IMR-90 (cell line): ENCODE data around the gene MYH13. TPM values are rescaled to one million over a fixed set of nuclear protein-coding genes. Genes with fewer than 3 reads are reported as not detected.

Experiments
- ATAC-seq: fragments of 200-7000 bp; cut with Tn5 transposase; 2 replicates; pipeline ENCODE4 v1.9.1; 2020; ENCODE audit warnings: low read depth, mild to moderate bottlenecking, moderate library complexity
- BruUV-seq: library from RNA; stranded (reverse); fragments of 400-500 nt; replicated peaks from 2 replicates; lab custom pipeline; 2021; lab: Mats Ljungman, UMichigan
- CTCF ChIA-PET: fragments of 300-600 bp; formaldehyde crosslinking; extraction: SDS; loops from one replicate; lab custom pipeline; 2021; ENCODE audit warnings: antibody characterized with exemption; lab: Yijun Ruan, JAX
- POLR2A ChIA-PET: fragments of 300-600 bp; sonication (Branson Sonifier 250); formaldehyde crosslinking; loops from one replicate; lab custom pipeline; 2022; ENCODE audit warnings: antibody characterized with exemption; ENCODE audit not compliant: unreplicated experiment; lab: Charles Lee
- DNase-seq: peaks from one replicate; pipeline ENCODE4 v3.0.0; 2013
- H2AFZ ChIP-seq: replicated peaks from 2 replicates; pipeline ENCODE3; 2013; ENCODE audit warnings: low read length, mild to moderate bottlenecking; ENCODE audit not compliant: poor library complexity
- H2AK5ac ChIP-seq: 2 replicates; pipeline ENCODE4 v1.6.1; 2013; ENCODE audit warnings: low read depth, low read length, inconsistent platforms
- H2AK9ac ChIP-seq: replicated peaks from 2 replicates; pipeline ENCODE3; 2013; ENCODE audit warnings: mild to moderate bottlenecking, low read depth, low read length, moderate library complexity; ENCODE audit not compliant: poor library complexity
- H2BK120ac ChIP-seq: 2 replicates; pipeline ENCODE4 v1.6.1; 2013; ENCODE audit warnings: low read depth, low read length, inconsistent platforms
- H2BK15ac ChIP-seq: 3 replicates; pipeline ENCODE4 v1.6.1; 2013; ENCODE audit warnings: low read depth, low read length, inconsistent platforms
- H2BK20ac ChIP-seq: 2 replicates; pipeline ENCODE4 v1.6.1; 2013; ENCODE audit warnings: low read depth, mild to moderate bottlenecking, inconsistent platforms, low read length, moderate library complexity
- H2BK5ac ChIP-seq: 2 replicates; pipeline ENCODE4 v1.6.1; 2013; ENCODE audit warnings: mild to moderate bottlenecking, low read depth, low read length, inconsistent platforms; ENCODE audit not compliant: poor library complexity, severe bottlenecking
- H3K14ac ChIP-seq: replicated peaks from 2 replicates; pipeline ENCODE4 v1.6.1; 2013; ENCODE audit warnings: low read depth, low read length, inconsistent platforms
- H3K18ac ChIP-seq: 2 replicates; pipeline ENCODE4 v1.6.1; 2013; ENCODE audit warnings: low read depth, low read length, control low read depth
- H3K23ac ChIP-seq: 2 replicates; pipeline ENCODE4 v1.6.1; 2013; ENCODE audit warnings: low read depth, low read length, inconsistent platforms
- H3K27ac ChIP-seq: 2 replicates; pipeline ENCODE4 v1.5.1; 2013; ENCODE audit warnings: mild to moderate bottlenecking, control low read depth, low read length; ENCODE audit not compliant: insufficient read depth
- H3K27me3 ChIP-seq: 2 replicates; pipeline ENCODE4 v1.6.1; 2013; ENCODE audit warnings: low read length; ENCODE audit not compliant: control insufficient read depth, insufficient read depth
- H3K36me3 ChIP-seq: 2 replicates; pipeline ENCODE4 v1.6.1; 2013; ENCODE audit warnings: low read length, mixed read lengths; ENCODE audit not compliant: control insufficient read depth, insufficient read depth
- H3K4ac ChIP-seq: 2 replicates; pipeline ENCODE4 v1.6.1; 2013; ENCODE audit warnings: low read depth, low read length, inconsistent platforms
- H3K4me1 ChIP-seq: 2 replicates; pipeline ENCODE4 v1.6.1; 2013; ENCODE audit warnings: low read length, mixed read lengths; ENCODE audit not compliant: control insufficient read depth, insufficient read depth
- H3K4me2 ChIP-seq: 2 replicates; pipeline ENCODE4 v1.6.1; 2013; ENCODE audit warnings: low read depth, mild to moderate bottlenecking, control low read depth, low read length, moderate library complexity
- H3K4me3 ChIP-seq: 2 replicates; pipeline ENCODE4 v1.5.1; 2013; ENCODE audit warnings: low read depth, mild to moderate bottlenecking, control low read depth, low read length, moderate library complexity; ENCODE audit not compliant: insufficient read depth
- H3K56ac ChIP-seq: 2 replicates; pipeline ENCODE4 v1.6.1; 2013; ENCODE audit warnings: low read length, inconsistent platforms; ENCODE audit not compliant: insufficient read depth; ENCODE audit errors: extremely low read depth
- H3K79me1 ChIP-seq, 2 experiments: 2 replicates each; pipeline ENCODE4 v1.6.1; 2013; ENCODE audit warnings: low read length in 2 of 2, inconsistent platforms in 1 of 2, low read depth in 1 of 2
- H3K9ac ChIP-seq: 2 replicates; pipeline ENCODE4 v1.6.1; 2013; ENCODE audit warnings: low read depth, low read length, control low read depth
- H3K9me1 ChIP-seq: 2 replicates; pipeline ENCODE4 v1.6.1; 2013; ENCODE audit warnings: low read length, inconsistent platforms; ENCODE audit not compliant: insufficient read depth
- H3K9me3 ChIP-seq: 2 replicates; pipeline ENCODE4 v1.6.1; 2013; ENCODE audit warnings: low read length; ENCODE audit not compliant: control insufficient read depth, insufficient read depth
- H4K20me1 ChIP-seq: 2 replicates; pipeline ENCODE4 v1.6.1; 2013; ENCODE audit warnings: low read length, inconsistent platforms; ENCODE audit not compliant: insufficient read depth
- H4K5ac ChIP-seq: 2 replicates; pipeline ENCODE4 v1.6.1; 2013; ENCODE audit warnings: mild to moderate bottlenecking, low read depth, low read length, control low read depth
- H4K8ac ChIP-seq, 2 experiments: 2 replicates each; pipeline ENCODE4 v1.6.1; 2013; ENCODE audit warnings: low read depth in 2 of 2, low read length in 2 of 2, control low read depth in 1 of 2, inconsistent platforms in 1 of 2
- H4K91ac ChIP-seq: 2 replicates; pipeline ENCODE4 v1.6.1; 2013; ENCODE audit warnings: low read depth, low read length, inconsistent platforms; ENCODE audit not compliant: insufficient read depth
- CTCF ChIP-seq: conservative IDR thresholded peaks from 2 replicates; pipeline ENCODE4 v1.5.1; 2012; ENCODE audit warnings: mild to moderate bottlenecking, low read depth, low read length, improper control_type of control experiment
- ELK1 ChIP-seq: fragments of 150-350 bp; IDR thresholded peaks from 2 replicates; pipeline ENCODE4 v1.6.1; 2016; ENCODE audit warnings: low read depth, mild to moderate bottlenecking, low read length, moderate library complexity, borderline replicate concordance
- MAFK ChIP-seq: IDR thresholded peaks from 2 replicates; pipeline ENCODE4 v1.6.1; 2012; ENCODE audit warnings: low read depth, low read length, improper control_type of control experiment
- NFE2L2 ChIP-seq: fragments of 150-350 bp; IDR thresholded peaks from 2 replicates; pipeline ENCODE4 v1.6.1; 2016; ENCODE audit warnings: low read depth, mild to moderate bottlenecking, low read length
- WGBS, 2 experiments: methylation state at CpG; one replicate each; pipeline versions ENCODE4 v1.1.5 to v1.1.7; 2013; ENCODE audit warnings: missing lambda C conversion rate in 2 of 2; ENCODE audit not compliant: insufficient read length in 1 of 2; ENCODE audit errors: extremely low coverage in 2 of 2; 5-methylcytosine and 5-hydroxymethylcytosine counted together
- dilution Hi-C: fragments of 300-500 bp; cut with HindIII; formaldehyde crosslinking; loops from one replicate; pipeline ENCODE4 v1.14.3; 2018; ENCODE audit warnings: low sequenced_read_pairs; ENCODE audit not compliant: unreplicated experiment
- in situ Hi-C: fragments of 300-500 bp; cut with MboI; formaldehyde crosslinking; loops from 3 replicates; pipeline ENCODE4 v1.14.3; 2019; ENCODE audit warnings: low sequenced_read_pairs, inconsistent platforms, mixed read lengths
- intact Hi-C: fragments of 100-400 bp; cut with micrococcal nuclease; formaldehyde crosslinking; loops from 2 replicates; pipeline ENCODE4 v1.10.0; 2022
- polyA plus RNA-seq, 3 experiments: library from polyadenylated mRNA; depleted of rRNA; stranded (reverse); fragments of >200 nt; gene quantifications; 2 replicates each; pipeline ENCODE4 v1.2.3, GENCODE V29; 2012; ENCODE audit warnings: low replicate concordance in 1 of 3
- total RNA-seq: library from RNA; depleted of rRNA; stranded (reverse); fragments of >200 nt; gene quantifications from 2 replicates; pipeline ENCODE4 v1.2.3, GENCODE V29; 2012

MYH13 gene
- total and polyA plus RNA-seq, 2 of the 4 experiments (the other 2 are of a cell fraction): not detected

- Histone ChIP-seq H4K20me1 (no peaks in the 10 kb centered on the region), H2AK9ac (no peak overlapping the region), H4K5ac (no peak overlapping the region), H3K4me3 (no peak overlapping the region), H2BK20ac (no peak overlapping the region), H2BK5ac (no peak overlapping the region), H3K56ac (no peak overlapping the region), H3K23ac (no peak overlapping the region), H3K79me1 (no peaks in the 10 kb centered on the region), H2AK5ac (no peak overlapping the region), H4K8ac (no peak overlapping the region), H3K4me1 (no peaks in the 10 kb centered on the region; the same call in 1 of the 2 replicates), H3K4me2 (no peak overlapping the region), H3K9me3 (no peaks in the 10 kb centered on the region), H2BK120ac (no peak overlapping the region), H3K36me3 (no peaks in the 10 kb centered on the region), H3K18ac (no peak overlapping the region), H3K4ac (no peak overlapping the region), H3K9me1 (no peaks in the 10 kb centered on the region), H3K9ac (no peak overlapping the region), H2AFZ (no peak overlapping the region), H3K27ac (no peak overlapping the region), H2BK15ac (no peak overlapping the region), H3K27me3 (no peaks in the 10 kb centered on the region), H3K14ac (no peak overlapping the region), H4K91ac (no peak overlapping the region)
- CTCF ChIA-PET: no interaction called here
- ATAC-seq (no peak), DNase-seq (no peak)
- intact Hi-C loops (loop anchor here (5.0 to 10.0 kb wide), 2 partner anchors 323 to 325 kb away; no protein-coding TSS in a partner anchor), in situ Hi-C loops (no loop called here), dilution Hi-C loops (no loop called here)
- POLR2A ChIA-PET: no interaction called here
- WGBS, 2 experiments: no CpG with 5 or more reads among the region's 1 CpG
- BruUV-seq: no TSS peak
- TF ChIP-seq CTCF (no peak), ELK1 (no peak), NFE2L2 (no peak), MAFK (no peak)
Observed at GRCh38 chr17:10290041-10290440, 82.8 kb downstream of the MYH13 start.
